ENCODE measurements around the gene CRNKL1.

- TF ChIP-seq POLR2A (IDR thresholded peaks at IDR 0.05; ENCODE audit: low read depth, low read length) (no peak), MAFK (IDR thresholded peaks at IDR 0.05; ENCODE audit: low read depth, low read length) (no peak)
- TF ChIP-seq, protein P1, sequence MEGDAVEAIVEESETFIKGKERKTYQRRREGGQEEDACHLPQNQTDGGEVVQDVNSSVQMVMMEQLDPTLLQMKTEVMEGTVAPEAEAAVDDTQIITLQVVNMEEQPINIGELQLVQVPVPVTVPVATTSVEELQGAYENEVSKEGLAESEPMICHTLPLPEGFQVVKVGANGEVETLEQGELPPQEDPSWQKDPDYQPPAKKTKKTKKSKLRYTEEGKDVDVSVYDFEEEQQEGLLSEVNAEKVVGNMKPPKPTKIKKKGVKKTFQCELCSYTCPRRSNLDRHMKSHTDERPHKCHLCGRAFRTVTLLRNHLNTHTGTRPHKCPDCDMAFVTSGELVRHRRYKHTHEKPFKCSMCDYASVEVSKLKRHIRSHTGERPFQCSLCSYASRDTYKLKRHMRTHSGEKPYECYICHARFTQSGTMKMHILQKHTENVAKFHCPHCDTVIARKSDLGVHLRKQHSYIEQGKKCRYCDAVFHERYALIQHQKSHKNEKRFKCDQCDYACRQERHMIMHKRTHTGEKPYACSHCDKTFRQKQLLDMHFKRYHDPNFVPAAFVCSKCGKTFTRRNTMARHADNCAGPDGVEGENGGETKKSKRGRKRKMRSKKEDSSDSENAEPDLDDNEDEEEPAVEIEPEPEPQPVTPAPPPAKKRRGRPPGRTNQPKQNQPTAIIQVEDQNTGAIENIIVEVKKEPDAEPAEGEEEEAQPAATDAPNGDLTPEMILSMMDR (conservative IDR thresholded peaks at IDR 0.05; ENCODE audit: low read depth, low read length): no peak
- TF ChIP-seq, protein P2, sequence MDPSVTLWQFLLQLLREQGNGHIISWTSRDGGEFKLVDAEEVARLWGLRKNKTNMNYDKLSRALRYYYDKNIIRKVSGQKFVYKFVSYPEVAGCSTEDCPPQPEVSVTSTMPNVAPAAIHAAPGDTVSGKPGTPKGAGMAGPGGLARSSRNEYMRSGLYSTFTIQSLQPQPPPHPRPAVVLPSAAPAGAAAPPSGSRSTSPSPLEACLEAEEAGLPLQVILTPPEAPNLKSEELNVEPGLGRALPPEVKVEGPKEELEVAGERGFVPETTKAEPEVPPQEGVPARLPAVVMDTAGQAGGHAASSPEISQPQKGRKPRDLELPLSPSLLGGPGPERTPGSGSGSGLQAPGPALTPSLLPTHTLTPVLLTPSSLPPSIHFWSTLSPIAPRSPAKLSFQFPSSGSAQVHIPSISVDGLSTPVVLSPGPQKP (IDR thresholded peaks at IDR 0.05; ENCODE audit: borderline replicate concordance, low read depth, low read length): no peak
Measured at GRCh38 chr20:20036756-20037155, 15.5 kb downstream of the CRNKL1 start.
